GM21786 (cell line): ENCODE measurements around the gene ANKRD24.
"Not testable (repeated sequence)": the region's sequence is repeated elsewhere in the genome, so short reads cannot be mapped to it uniquely, and the experiment has no call there.

Experiments used
- ATAC-seq: cut with Tn5 transposase; IDR thresholded peaks from one replicate; pipeline ENCODE4 v1.9.1; 2021; ENCODE audit not compliant: unreplicated experiment

ANKRD24 gene

DNA sequence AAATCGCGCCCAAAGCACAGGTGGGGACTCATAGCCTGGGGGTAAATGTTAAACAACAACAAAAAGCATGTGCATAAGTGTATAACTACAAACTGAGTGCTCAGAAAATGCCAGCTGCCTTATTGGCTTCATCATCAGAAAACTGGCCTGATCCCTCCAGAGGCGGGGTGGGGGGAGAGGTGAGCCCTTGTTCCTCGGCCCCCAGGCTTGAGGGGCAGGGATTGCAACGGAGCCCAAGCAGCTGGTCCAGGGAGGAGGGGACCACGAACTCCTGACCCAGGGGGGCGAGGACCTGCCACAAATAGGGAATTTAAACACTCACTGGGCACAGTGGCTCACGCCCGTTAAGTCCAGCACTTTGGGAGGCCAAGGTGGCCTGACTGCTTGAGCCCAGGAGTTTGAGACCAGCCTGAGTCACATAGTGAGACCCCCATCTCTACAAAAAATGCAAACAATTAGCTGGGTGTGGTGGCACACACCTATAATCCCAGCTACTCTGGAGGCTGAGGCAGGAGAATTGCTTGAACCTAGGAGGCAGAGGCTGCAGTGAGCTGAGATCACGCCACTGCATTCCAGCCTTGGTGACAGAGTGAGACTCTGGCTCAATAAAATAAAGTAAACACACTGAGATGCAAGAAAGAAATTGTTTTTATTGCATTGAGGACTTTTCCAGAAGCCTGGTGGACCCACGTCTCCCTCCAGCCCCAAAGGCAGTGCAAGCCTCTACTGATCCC lies 8.8 kb upstream of the ANKRD24 start:
- no peak for ATAC-seq

DNA sequence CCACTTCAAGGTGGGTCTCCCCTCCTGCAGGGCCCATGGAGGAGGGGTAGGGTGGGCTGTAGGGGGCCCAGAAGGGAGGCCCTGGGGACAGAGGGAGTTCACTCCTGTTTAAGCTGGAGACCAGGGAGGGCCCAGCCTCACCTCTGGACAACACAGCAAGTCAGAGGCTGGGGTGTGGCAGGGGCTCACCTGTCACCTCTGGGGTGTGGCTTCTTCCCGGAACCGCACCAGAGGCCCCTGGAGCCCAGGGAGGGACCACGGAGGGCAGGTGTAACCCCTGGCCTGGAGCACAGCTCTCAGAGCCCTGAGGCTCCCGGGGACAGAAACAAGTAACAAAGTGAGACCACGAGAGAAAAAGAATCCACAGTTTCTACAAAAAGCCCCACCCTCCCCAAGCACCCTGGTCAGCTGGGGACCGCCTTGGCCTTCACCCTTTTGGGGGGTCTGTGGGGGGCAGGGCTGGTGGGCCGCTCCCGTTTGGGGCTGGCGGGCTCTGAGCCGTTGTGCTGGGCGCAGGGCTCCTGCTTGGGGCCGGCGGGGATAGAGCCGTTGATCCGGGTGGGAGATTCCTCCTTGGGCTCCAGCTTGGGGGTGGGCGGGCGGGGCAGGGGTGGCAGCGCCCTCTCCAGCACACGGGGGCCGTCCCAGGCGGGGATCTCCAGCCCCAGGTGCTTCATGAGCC lies 8.1 kb upstream of the ANKRD24 start:
- ATAC-seq: no peak

DNA sequence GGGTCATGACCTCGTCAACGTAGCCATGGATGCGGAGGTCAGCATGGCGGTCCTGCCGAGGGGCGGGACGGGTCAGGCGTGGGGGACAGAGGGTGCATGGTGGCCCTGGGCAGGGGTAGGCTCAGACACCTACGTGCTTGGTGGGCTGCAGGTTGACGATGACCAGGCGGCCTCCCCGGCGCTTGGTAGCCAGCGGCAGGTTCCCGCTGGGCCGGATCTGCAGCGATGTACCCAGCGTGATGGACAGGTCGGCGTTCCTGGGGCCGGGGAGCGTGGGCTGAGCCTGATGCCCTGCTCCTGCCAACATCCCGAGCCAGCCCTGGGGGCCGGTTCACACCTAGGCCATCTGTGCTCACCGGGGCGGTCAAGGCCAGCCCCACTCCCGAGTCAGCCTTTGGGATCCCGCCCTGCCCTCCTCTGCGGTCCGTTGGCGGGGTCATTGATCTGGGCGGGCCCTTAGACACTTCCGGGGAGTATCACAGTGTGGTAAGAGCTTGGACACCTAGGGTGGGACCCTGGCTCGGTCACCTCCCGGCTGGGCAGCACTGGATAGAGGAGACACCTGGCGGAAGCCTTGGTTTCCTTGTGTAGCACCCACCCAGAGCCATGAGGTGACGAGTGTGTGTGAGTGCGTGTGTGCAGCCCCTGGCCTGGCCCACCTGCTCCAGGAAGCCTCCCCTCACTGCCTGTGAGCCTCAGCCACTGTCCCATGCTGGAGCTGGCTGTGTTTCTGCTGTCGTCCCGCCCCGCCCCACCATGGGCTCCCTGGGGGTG lies 7.4 kb upstream of the ANKRD24 start:
- ATAC-seq: no peak

GRCh38 chr19:4175669-4175931 lies 6.9 kb upstream of the ANKRD24 start:
- no peak for ATAC-seq

- no peak for ATAC-seq
Measured at GRCh38 chr19:4177146-4177545, 5.3 kb upstream of the ANKRD24 start.

DNA sequence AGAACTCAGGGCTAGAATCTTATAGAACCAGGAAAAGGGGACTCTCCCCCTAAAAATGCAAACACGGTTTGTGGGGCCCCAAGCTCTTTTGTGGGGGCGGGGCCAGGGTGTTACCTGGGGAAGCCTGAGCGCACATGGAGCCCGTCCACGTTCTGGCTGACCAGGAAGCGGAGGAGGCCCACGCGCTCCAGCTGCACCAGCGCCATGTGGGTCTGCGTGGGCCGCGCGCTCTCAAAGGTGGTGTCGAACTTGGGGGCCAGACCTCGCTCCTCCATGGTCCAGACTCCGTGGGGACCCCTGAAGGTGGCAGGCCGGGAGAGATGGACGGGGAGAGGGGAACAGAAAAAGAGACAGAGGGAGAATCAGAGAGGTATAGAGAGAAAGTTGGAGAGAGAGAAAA lies 3.5 kb upstream of the ANKRD24 start:
- no peak for ATAC-seq

- ATAC-seq: no peak
Measured at GRCh38 chr19:4181053-4181508, 1.4 kb upstream of the ANKRD24 start.

DNA sequence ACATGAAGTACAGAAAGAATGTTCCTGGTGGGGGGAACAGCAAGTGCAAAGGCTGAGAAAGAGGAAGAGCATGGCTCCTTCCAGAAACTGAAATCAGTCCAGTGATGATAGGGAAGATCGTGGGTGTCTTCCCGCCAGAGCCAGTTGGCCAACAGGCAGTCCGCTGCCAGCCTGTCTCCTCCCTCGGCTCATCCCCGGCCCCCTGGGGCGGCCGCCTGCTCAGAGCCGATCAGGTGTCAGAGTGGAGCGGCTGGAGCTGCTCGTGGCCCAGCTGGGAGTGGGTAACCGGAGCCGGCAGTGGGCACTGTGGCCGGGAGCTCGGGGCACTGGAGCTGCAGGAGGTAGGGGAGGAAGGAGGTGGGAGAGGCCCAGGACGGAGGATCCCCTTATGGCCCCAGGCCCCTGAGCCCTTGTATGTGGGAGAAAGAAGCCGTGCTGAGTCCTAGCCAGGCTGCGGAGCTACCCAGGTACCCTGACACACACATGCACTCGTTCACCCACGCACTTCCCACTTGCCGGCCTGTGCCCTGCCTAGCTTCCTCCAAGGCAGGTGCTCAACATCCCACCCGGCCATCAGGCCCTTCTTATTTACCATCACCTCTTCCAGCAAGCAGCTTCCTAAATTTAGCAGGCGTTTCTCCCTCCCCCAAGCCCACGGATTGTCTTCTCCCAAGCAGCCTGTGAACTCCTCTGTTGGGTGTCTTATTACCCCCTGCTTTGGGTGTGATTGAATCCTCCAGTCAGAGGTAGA lies 1.7 kb downstream of the ANKRD24 start:
- ATAC-seq: no peak

DNA sequence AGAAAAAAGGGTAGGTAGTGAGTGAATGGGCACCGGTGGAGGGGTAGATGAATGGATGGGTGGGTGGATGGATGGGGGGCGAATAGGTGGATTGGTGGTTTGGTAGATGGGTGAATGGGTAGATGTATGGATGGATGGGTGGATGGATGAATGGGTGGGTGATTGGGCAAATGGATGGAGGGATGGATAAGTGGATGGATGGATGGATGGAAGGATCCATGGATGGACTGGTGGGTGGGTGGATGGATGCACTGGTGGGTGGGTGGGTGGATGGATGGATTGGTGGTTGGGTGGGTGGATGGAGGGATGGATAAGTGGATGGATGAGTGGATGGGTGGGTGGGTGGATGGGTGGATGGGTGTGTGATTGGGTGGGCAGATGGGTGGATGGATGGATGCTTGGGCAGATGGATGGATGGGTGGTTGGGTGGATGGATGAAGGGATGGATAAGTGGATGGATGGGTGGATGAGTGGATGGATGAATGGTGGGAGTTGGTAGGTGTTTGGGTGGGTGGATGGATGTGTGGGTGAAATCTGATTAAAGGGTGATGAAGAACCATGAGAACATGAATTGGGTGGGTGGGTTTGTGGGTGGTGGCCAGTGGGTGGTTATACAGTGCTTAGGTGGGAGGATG lies 2.3 kb downstream of the ANKRD24 start:
- ATAC-seq: no peak

DNA sequence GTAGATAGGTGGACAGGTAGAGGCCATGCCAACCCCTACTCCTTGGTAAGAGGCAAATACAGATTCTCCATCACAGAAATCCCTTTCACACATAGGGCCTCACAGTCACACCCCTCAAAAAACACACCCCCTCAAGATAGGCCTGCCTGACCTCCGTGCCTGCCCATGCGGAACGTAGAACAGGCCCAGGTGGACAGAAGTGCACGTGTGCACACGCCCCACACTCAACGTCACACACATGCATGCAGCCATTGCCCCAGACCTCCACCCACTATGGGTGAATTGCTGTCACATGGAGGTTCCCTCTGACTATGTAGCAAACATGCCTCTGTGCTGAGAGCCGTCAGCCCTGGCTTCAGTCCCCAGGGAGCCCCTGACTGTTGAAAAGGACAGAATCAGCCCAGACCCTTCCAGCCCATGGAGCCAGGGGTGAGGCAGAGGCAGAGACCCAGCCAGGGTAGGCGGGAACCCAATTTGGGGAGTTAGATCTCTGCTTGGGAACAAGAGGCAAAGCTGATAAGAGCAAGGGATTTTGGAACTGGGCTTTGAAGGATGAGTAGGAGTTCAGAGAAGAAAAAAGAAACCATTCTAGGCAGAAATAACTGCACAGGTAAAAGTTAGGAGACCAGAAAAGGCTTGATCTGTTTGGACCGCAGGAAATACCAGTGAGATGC lies 3.1 kb downstream of the ANKRD24 start:
- ATAC-seq: no peak

DNA sequence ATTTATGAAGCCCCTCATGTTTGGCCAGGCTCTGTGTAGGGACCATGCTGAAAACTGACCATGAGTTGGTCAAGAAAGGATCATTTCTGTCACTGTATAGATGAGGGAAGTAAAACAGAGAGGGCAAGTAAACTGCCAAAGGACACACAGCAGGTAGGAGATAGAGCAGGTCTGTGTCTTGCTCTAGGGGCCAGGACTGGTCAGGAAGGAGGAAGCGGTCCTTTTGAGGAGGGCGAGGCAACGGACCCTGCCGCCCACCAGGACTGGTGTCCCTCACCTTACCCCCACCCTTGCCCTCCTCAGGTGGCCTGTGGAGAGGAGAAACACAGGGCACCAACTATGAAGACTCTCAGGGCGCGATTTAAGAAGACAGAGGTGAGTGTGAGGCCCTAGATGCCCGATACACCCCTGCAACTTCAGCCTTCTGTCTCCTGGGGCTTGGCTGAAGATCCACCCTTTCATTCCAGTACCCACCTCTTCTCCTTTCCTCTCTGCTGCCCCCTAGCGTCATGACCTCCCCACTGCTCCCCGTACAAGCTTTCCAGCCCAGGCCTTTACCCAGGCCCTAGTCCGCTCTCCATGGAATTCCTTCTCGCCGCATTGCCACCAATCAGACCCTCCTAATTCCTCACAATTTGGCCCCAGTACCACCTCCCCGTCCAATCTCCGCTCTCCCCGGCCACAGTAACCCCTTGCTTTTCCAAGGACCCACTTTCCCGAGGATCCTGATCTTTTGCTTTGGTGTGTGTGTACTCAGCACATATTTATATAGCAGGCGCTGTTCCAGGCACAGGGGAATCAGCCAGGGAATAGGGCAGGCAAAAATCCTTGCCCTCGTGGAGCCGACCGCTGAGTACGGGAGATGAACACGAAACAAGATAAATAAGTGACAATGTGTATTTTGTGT lies 3.9 kb downstream of the ANKRD24 start:
- no peak for ATAC-seq

GRCh38 chr19:4187313-4188122 lies 5.0 kb downstream of the ANKRD24 start:
- no peak for ATAC-seq

GRCh38 chr19:4189641-4190040 lies 7.2 kb downstream of the ANKRD24 start:
- ATAC-seq: no peak

- ATAC-seq: not testable (repeated sequence)
Measured at GRCh38 chr19:4192537-4192936, 10.0 kb downstream of the ANKRD24 start.

DNA sequence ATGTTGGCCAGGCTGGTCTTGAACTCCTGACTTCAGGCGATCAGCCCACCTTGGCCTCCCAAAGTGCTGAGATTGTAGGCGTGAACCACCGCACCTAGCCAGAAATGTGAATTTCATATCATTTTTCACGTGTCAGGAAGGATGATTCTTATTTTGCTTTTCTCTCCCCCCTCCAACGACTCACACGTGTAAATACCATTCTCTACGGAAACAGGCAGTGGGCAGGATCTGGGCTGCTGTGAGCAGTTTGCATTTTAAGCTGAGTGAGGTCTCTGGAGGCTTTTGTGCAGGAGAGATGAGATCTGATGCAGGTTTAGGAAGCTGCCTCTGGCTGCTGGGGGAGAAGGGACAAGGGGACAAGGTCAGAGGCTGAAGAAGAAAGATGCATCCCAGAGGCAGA lies 11.9 kb downstream of the ANKRD24 start:
- ATAC-seq: no peak

DNA sequence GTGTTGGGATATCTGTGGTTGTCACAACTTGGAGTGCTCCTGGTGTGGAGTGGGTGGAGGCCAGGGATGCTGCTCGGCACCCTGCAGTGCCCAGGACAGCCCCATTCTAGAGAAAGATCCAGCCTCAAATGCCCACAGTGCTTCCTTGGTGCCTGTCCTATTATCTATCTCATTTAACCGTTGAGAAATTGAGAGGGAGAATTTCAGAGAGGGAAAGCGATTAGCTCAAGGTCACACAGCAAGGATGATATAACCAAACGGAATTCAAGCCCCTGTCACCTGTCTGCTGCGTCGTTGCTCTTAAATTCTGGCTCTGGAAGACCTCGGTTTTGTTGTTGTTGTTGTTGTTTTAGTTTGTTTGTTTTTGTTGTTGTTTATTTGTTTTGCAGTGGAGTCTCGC lies 13.5 kb downstream of the ANKRD24 start:
- ATAC-seq: no peak

DNA sequence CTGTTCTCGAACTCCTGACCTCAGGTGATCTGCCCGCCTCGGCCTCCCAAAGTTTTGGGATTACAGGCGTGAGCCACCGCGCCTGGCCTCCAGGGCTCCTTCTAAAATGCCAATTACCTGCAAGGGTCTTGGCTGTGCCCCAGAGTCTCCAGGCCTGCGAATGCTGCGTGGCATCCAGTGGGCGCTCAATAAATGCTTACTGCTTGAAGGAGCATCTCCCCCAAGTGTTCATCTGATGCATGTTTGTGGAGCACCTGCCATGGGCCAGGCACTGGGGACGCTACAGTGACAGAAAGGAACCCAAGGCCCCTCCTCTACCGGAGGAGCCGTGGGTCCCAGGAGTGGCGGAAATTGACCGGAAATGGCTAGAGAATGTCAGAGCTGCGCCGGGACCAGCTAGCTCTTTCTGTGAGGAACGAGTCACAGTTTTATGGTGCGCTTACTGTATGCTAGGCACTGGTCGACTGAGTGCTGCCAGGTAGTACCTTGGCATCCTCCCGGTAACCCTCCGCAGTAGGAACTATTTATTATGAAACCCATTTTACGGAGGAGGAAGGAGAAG lies 14.2 kb downstream of the ANKRD24 start:
- ATAC-seq: no peak

- ATAC-seq: no peak
Measured at GRCh38 chr19:4197228-4197624, 14.7 kb downstream of the ANKRD24 start.
